CD4-positive, alpha-beta T cell (primary cell): ENCODE results near the gene ADAMTS17. TPM values are rescaled to one million over a fixed set of nuclear protein-coding genes. Genes with fewer than 3 reads are reported as not detected.

Source experiments
- ATAC-seq: fragments of 200-7000 bp; cut with Tn5 transposase; one replicate; pipeline ENCODE4 v1.10.0; 2022; ENCODE audit warnings: mild to moderate bottlenecking; ENCODE audit not compliant: poor library complexity
- CTCF ChIA-PET: fragments of 350-600 bp; sonication (Branson Sonifier 250); formaldehyde crosslinking; loops from one replicate; lab custom pipeline; 2021; ENCODE audit warnings: antibody characterized with exemption, inconsistent platforms; lab: Charles Lee
- POLR2A ChIA-PET: fragments of 350-600 bp; sonication (Branson Sonifier 250); formaldehyde crosslinking; loops from one replicate; lab custom pipeline; 2021; ENCODE audit warnings: antibody characterized with exemption, inconsistent platforms; lab: Charles Lee
- DNase-seq, 14 experiments: peaks; one replicate each; pipeline ENCODE4 v3.0.0-alpha.2; 2013 to 2020; ENCODE audit warnings: mixed read lengths in 2 of 14
- H3K27ac ChIP-seq, 2 donors: one replicate each; pipeline versions ENCODE4 v1.5.1 to v1.7.0; 2013; ENCODE audit warnings: low read length in 2 of 2, low read depth in 1 of 2, mild to moderate bottlenecking in 1 of 2
- H3K27me3 ChIP-seq, 2 experiments: 1 replicate in 1 of 2; 2 replicates in 1 of 2; pipeline versions ENCODE4 v1.6.1 to v1.7.0; 2013; ENCODE audit warnings: low read length in 2 of 2, control low read depth in 1 of 2, mild to moderate bottlenecking in 1 of 2, moderate library complexity in 1 of 2; ENCODE audit not compliant: insufficient read depth in 2 of 2, control insufficient read depth in 1 of 2
- H3K36me3 ChIP-seq: one replicate; pipeline ENCODE4 v1.6.1; 2013; ENCODE audit warnings: low read length, control low read depth; ENCODE audit not compliant: insufficient read depth
- H3K4me1 ChIP-seq: one replicate; pipeline ENCODE4 v1.6.1; 2013; ENCODE audit warnings: low read length, control low read depth; ENCODE audit not compliant: insufficient read depth
- H3K4me3 ChIP-seq: one replicate; pipeline ENCODE4 v1.5.1; 2013; ENCODE audit warnings: mild to moderate bottlenecking, low read length, moderate library complexity
- H3K9me3 ChIP-seq, 2 experiments: 1 replicate in 1 of 2; 2 replicates in 1 of 2; pipeline versions ENCODE4 v1.6.1 to v1.7.0; 2013; ENCODE audit warnings: low read length in 2 of 2, mild to moderate bottlenecking in 2 of 2, control low read depth in 1 of 2, moderate library complexity in 1 of 2; ENCODE audit not compliant: control insufficient read depth in 1 of 2, insufficient read depth in 1 of 2
- H3K27ac Mint-ChIP-seq: one replicate; pipeline ENCODE4 v1.8.0; 2020; ENCODE audit warnings: mixed read lengths
- H3K27me3 Mint-ChIP-seq: one replicate; pipeline ENCODE4 v1.8.0; 2021; ENCODE audit warnings: mixed read lengths
- H3K36me3 Mint-ChIP-seq: one replicate; pipeline ENCODE4 v1.8.0; 2021; ENCODE audit warnings: low read depth, mixed read lengths
- H3K4me1 Mint-ChIP-seq: one replicate; pipeline ENCODE4 v1.8.0; 2021; ENCODE audit warnings: low read depth, mixed read lengths
- H3K4me3 Mint-ChIP-seq: one replicate; pipeline ENCODE4 v1.8.0; 2020; ENCODE audit warnings: mild to moderate bottlenecking, mixed read lengths
- H3K9me3 Mint-ChIP-seq: one replicate; pipeline ENCODE4 v1.8.0; 2020; ENCODE audit warnings: mixed read lengths
- CTCF ChIP-seq: fragments of 200-600 bp; IDR thresholded peaks from one replicate; pipeline ENCODE4 v1.8.0; 2022; ENCODE audit warnings: antibody characterized with exemption, mild to moderate bottlenecking
- intact Hi-C, 2 experiments: fragments of 100-400 bp; cut with DNase I in 1 of 2; cut with micrococcal nuclease in 1 of 2; formaldehyde crosslinking; loops; one replicate each; pipeline versions ENCODE4 v1.15.1 to v1.9.0; 2023 to 2025; cut with DNase I, micrococcal nuclease
- total RNA-seq, 174 experiments: library from RNA in 2 of 174; stranded (reverse) in 2 of 174; gene quantifications; one replicate each; pipeline ENCODE4 v1.2.3 and lab custom pipeline; 2021 to 2026

ADAMTS17 gene
- total RNA-seq, 2 experiments from 2014 or later: 9.9 to 13.2 TPM

GRCh38 chr15:100186960-100187359 is 154.8 kb downstream of the ADAMTS17 start:
- CTCF ChIA-PET: no interaction called here
- H3K27me3 Mint-ChIP-seq: no peaks in the 10 kb centered on the region
- H3K36me3 ChIP-seq: no peaks in the 10 kb centered on the region
- H3K4me3 ChIP-seq: no peak overlapping the region
- H3K4me3 Mint-ChIP-seq: no peak overlapping the region
- TF ChIP-seq CTCF: no peak
- intact Hi-C loops: no loop called here
- no peak overlapping the region for H3K27ac ChIP-seq
- no peaks in the 10 kb centered on the region for H3K4me1 ChIP-seq
- no peaks in the 10 kb centered on the region for H3K4me1 Mint-ChIP-seq
- POLR2A ChIA-PET: no interaction called here
- ATAC-seq: no peak
- H3K36me3 Mint-ChIP-seq: no peaks in the 10 kb centered on the region
- H3K27me3 ChIP-seq: no peaks in the 10 kb centered on the region
- H3K9me3 Mint-ChIP-seq: no peaks in the 10 kb centered on the region
- no peaks in the 10 kb centered on the region for H3K9me3 ChIP-seq
- DNase-seq: no peak
- H3K27ac Mint-ChIP-seq: no peak overlapping the region

DNA sequence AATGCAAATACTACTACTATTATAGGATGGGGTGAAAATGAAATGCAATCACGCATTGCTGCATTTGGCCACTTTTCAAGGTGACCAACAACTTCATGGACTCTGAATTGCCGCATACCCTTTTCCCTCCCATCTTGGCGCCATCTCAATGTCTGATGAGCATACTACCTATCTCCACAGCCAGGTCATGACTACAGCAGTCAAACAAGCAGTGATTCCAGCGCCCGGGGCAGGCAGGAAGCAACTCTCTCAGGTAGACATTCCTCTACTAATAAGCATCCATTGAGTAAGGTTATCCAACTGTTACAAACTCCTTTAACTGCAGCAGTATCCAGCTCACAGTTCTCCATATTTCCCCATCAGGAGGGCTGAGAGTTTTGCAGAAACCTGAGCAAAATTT is 155.4 kb downstream of the ADAMTS17 start:
- no peak for DNase-seq
- Histone ChIP-seq H3K4me1 (no peaks in the 10 kb centered on the region), H3K27me3 (no peaks in the 10 kb centered on the region), H3K4me3 (no peak overlapping the region), H3K9me3 (no peaks in the 10 kb centered on the region), H3K27ac (no peak overlapping the region), H3K36me3 (no peaks in the 10 kb centered on the region)
- no peak for ATAC-seq
- ChIA-PET CTCF (no interaction called here), POLR2A (no interaction called here)
- no peak overlapping the region for H3K4me3 Mint-ChIP-seq
- H3K4me1 Mint-ChIP-seq: no peaks in the 10 kb centered on the region
- no peak for TF ChIP-seq CTCF
- H3K27ac Mint-ChIP-seq: no peak overlapping the region
- no peaks in the 10 kb centered on the region for H3K9me3 Mint-ChIP-seq
- H3K36me3 Mint-ChIP-seq: no peaks in the 10 kb centered on the region
- H3K27me3 Mint-ChIP-seq: no peaks in the 10 kb centered on the region
- intact Hi-C loops: no loop called here

- Histone ChIP-seq H3K27ac (no peak overlapping the region), H3K4me1 (no peaks in the 10 kb centered on the region), H3K4me3 (no peak overlapping the region), H3K36me3 (no peaks in the 10 kb centered on the region), H3K27me3 (no peaks in the 10 kb centered on the region), H3K9me3 (peaks cover 0 to 5% of the 10 kb centered on the region in 2 experiments)
- H3K27ac Mint-ChIP-seq: no peak overlapping the region
- H3K36me3 Mint-ChIP-seq: no peaks in the 10 kb centered on the region
- POLR2A ChIA-PET: no interaction called here
- TF ChIP-seq CTCF: no peak
- no peaks in the 10 kb centered on the region for H3K27me3 Mint-ChIP-seq
- H3K9me3 Mint-ChIP-seq: no peaks in the 10 kb centered on the region
- CTCF ChIA-PET: no interaction called here
- DNase-seq (no peak), ATAC-seq (no peak)
- no peak overlapping the region for H3K4me3 Mint-ChIP-seq
- H3K4me1 Mint-ChIP-seq: no peaks in the 10 kb centered on the region
- intact Hi-C loops: no loop called here
These were observed 157.8 kb downstream of the ADAMTS17 start for GRCh38 chr15:100183921-100184495.
